HPDE6-E6E7 (cell line): Measurements from ENCODE around the gene GPRC5D.

Experiments used
- DNase-seq: peaks from one replicate; pipeline ENCODE4 v3.0.0; 2011; ENCODE audit warnings: missing footprints; ENCODE audit errors: extremely low spot score

The GPRC5D gene

DNA sequence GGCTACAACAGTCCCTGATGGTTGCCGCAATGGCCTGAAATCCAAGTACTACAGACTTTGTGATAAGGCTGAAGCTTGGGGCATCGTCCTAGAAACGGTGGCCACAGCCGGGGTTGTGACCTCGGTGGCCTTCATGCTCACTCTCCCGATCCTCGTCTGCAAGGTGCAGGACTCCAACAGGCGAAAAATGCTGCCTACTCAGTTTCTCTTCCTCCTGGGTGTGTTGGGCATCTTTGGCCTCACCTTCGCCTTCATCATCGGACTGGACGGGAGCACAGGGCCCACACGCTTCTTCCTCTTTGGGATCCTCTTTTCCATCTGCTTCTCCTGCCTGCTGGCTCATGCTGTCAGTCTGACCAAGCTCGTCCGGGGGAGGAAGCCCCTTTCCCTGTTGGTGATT, 43.7 kb downstream of the GPRC5D start:
- DNase-seq, result no peak

DNA sequence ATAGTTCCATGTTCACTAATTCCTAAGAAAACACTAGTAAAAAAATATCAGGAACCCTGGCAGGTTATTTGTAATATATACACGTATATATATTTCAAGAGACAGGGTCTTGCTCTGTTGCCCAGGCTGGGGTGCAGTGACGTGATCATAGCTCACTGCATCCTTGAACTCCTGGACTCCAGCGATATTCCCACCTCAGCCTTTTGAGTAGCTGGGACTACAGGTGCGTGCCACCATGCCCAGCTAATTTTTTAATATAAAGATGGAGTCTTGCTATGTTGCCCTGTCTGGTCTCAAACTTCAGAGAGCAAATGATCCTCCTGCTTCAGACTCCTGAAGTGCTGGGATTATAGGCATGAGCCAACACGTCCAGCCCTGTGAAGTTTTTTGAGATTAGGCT, 44.4 kb downstream of the GPRC5D start:
- no peak for DNase-seq

DNA sequence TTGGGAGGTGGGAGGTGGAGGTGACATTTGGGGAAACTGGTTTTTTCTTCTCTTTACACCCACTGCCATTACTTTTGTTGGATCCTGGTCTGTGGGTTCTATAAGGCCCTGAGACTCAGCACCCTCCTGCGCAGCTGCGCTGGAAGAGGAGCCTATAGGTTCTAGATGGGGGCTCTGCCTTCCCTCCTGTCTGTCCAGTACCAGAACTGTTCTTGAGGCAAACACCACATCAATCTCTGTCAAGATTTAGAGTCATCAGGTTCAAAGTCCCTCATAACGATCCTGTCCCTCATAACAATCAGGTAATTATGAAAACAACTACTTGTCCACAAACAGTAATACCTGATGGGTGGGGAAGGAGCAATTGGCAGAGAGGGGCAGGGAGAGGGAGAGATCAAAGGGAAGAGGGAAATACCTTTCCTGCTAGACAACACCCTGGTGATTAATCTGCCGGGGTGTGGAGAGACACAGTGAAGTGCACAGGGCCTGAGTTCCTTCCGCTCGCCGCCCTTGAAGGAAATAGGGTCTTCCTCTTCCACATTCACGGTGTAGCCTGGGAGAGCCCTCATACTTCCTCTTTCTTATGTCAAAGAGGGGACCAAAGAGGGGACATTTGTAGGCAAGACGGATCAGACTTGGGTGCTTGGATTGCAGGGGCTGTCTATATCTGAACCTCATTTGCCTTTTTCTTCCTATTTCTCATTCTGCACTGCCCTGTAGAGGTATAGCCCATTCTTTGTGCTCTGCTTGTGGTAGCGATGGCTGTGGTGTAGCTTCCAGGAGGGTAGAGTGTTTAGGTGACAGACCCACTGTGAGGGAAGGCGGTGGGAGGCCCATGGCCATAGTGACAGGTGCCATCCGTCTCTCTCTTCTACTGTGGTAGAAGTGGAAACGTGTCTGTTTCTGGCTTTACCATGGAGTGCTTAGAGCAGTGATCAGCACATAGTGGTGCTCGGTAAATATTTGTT, 48.0 kb downstream of the GPRC5D start:
- peak; percentile 58 for DNase-seq

DNA sequence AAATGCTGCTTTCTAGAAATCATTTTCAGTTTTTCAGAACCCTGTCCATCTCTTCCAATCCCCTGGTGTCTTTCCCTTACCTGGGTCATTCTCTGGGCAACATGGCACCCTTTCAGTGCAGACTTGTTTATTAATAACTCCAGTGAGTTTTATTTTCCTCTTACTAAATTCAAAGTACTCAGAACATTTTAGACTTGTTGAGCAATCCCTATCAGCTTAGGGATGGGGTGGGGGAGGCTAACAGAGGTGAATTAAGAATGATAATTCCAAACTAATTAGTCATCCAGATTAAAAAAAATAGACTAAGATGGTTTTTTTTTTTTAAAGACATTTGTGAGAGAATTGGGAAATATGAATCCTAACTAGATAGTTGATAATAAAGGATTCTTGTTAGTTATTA, 49.9 kb downstream of the GPRC5D start:
- DNase-seq, result no peak

DNA sequence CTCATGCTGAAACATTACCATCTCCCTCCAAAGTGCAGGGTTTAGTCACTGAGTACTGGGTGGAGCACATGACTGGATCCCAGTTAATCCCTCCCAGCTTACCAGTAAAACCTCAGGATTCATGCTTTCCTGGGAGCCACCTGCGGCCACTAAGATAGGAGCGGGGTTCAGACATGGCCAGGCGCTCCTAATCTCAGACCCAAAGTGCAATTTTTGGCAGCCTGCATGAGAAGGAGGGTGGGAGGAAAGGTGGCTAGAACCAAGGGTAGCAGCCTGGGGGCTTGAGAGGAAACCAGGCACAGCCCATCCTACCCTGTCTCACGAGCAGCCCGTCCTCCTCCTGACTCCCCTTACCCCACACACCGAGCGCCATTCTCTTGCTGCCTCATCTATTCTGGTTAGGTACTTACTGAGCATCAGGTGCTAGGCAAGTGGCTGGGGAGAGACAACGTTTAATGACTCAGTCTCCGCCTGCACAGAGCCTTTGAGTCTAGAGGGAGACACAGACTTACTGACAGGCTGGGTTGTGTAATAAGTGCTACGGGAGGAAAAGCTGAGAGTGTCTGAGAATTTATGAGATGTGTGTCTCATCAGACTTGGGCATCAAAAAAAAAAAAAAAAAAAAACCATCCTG, 50.7 kb downstream of the GPRC5D start:
- peak; percentile 56 for DNase-seq

DNA sequence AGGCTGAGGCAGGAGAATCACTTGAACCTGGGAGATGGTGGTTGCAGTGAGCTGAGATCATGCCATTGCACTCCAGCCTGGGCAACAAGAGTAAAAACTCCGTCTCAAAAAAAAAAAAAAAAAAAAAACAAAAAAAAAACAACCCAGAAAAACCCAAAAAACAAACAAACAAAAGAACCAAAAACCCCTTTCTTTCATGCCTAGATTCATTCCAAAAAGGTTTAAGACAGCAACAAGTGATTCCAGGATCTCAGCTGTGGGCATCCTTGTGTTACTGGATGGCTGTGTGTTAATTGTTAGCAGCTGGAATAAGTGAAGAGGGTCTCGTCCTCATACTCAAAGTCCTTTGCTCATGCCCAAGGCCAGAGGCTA, 51.2 kb downstream of the GPRC5D start:
- no peak for DNase-seq

DNA sequence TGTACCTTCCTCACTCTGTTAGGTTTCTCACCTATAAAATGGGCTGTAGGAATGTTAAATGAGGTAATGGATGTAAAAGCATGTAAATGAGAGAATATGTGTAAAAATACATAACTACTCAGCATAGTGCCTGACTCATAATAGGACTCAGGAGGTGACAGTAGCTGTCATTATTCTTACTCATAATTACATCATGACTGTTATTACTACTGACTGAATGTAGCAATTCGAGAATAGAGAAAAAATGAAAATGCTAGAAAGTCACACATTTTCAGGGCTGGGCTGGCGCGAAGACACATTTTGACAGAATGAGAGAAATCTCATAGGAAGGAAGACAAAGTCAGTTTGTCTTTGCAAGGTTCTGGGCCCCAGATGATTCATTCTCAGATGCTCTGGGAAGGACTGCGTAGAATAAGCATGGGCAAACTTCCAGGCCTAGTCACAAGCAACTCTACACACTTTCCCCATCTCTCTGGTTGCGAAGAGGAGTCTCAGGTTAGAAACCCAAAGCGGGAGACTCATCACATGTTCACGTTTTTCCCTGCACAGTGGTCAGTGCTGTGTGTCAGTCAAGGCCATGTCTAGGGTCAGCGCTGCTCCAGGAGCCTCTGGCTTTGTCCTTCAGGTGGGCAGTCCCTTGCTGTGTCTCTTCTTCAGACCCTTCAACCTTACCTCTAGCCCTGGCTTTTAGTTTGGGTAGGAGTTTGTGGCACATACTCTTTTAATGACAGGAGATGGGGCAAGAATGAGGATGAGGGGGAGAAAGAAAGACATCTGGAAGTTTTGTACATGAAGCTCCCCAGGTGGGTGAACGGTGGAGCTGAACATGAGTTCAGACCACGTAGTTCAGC, 52.2 kb downstream of the GPRC5D start:
- peak; percentile 41 for DNase-seq

DNA sequence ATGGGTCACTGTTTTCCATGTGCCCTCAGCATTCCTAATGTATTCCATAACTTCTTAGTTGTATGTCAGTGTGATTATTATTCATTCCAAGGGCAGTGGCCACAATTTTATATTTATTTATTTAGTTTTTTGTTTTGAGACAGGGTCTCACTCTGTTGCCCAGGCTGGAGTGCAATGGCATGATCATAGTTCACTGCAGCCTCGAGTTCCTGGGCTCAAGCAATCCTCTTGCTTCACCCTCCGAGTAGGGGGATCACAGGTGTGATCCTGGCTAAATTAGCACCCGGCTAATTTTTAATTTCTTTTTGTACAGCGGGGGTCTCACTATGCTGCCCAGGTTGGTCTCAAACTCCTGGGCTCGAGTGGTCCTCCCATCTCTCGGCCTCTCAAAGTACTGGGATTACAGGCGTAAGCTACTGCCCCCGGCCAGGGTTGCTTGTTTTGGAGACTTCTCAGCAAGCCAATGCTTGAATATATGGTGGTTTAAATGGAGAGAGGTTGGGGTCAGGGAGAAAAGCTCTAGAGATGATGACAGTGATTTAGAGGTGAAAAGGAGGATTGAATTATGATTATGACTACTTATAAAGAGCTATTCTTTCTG, 53.0 kb downstream of the GPRC5D start:
- no peak for DNase-seq

DNA sequence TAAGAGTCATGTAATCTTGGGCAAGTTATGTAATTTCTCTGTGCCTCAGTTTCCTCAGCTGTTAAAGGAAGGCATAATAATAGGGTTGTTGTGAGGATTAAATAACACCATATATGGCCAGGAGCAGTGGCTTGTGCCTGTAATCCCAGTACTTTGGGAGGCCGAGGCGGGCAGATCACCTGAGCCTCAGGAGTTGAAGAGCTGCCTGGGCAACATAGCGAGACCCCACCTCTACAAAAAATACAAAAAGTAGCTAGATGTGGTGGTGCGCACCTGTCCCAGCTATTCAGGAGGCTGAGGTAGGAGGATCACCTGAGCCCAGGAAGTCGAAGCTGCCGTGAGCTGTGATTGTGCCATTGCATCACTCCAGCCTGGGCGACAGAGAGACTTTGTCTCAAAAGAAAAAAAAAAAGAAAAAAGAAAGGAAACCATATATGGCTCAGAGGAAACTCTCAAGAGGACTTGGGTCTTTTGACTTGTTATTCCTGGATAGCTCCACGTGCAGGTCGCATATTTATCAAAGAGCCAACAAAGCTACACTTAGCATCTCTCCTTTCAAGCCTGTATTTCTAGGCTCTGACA, 53.7 kb downstream of the GPRC5D start:
- DNase-seq, result no peak

DNA sequence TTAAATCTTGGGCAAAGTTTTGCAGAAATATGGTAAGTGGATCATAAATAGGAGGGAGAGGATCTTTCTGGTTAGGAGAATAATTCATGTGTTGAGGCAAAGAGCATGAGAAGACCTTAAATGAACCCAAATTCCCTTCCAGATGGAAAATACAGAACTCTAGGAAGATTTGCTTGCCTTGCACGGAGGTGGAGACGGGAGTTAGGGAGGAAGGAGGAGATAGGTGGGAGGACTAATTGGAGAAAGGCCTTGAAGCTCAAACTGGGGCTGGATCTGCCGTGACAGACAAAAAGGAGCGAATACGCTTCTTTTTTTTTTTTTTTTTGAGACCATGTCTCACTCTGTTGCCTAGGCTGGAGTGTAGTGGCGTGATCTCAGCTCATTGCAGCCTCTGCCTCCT, 54.7 kb downstream of the GPRC5D start:
- DNase-seq, result no peak

DNA sequence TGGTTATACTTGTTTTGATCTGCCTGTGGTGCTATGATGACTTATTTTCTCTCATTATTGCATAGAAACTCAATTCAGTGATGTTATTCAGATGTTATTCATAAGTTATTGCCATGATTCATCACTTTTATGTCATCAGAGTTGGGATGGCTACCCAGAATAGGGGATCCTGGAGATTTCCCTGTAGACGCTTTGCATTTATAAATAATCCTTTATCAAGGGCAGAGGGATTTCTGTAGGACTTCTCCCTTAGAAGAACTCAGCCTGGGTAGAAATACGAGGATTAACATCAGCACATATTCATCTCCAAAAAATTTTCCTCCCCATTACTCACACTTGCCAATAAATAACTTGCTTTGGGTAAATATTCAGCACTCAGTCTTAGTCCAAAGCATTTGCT, 55.7 kb downstream of the GPRC5D start:
- no peak for DNase-seq

DNA sequence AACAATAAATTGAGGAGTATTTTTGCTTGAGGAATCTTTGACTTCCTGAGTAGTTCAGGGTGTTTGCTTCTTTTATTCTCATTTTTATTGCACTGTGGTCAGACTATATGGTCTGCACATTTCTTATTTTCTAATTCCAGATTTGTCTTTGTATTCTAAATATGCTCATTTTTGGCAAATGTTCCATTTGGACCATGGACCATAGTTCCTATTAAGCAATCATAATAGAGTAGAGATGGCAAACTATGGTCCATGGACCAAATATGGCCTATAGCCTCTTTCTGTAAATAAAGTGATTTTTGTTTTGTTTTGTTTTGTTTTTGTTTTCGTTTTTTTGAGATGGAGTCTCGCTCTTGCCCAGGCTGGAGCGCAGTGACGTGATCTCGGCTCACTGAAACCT, 58.5 kb downstream of the GPRC5D start:
- no peak for DNase-seq

DNA sequence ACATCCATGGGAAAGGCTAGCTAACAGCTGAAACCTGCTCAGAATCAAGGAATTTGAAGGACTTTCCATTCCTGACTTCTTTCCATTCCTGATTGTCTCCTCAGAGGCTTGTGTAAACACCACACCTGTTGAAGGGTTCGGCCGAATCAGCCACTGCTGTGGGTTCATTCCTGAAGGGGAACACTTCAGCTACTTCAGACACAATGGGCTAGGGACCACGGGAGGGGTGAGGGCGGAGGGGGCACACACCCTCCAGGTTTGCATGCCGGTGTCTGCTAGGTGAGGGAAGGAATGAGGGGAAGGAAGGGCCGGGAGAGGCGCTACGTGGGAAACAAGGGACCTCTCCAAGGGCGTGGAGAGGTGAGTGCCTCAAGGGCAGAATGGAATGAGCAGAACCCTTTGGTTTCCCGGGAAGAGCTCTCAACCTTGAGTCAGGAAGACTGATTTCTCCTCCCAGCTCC, 59.3 kb downstream of the GPRC5D start:
- no peak for DNase-seq

DNA sequence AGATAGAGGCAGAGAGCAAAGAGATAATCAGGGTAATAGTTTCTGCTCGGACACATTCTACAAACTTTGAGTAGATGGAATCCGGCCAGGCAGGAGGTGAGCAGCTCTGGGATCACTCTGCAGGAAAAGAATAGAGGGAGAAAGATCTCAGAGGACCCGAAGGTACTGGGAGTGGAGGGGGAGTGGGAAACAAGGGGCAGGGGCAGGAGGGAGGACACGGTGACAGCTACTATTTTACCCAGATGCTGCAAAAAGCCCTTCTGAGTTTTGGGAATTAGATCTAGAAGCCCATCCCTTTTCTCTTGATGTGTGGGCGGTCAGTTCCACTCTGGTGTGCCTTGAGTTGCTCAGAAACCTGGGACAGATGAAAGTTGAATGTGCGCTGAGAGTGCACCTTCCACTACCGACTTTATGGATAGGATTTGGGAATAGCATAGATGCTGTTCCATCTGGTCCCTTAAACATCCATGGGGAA, 60.1 kb downstream of the GPRC5D start:
- DNase-seq, result no peak

DNA sequence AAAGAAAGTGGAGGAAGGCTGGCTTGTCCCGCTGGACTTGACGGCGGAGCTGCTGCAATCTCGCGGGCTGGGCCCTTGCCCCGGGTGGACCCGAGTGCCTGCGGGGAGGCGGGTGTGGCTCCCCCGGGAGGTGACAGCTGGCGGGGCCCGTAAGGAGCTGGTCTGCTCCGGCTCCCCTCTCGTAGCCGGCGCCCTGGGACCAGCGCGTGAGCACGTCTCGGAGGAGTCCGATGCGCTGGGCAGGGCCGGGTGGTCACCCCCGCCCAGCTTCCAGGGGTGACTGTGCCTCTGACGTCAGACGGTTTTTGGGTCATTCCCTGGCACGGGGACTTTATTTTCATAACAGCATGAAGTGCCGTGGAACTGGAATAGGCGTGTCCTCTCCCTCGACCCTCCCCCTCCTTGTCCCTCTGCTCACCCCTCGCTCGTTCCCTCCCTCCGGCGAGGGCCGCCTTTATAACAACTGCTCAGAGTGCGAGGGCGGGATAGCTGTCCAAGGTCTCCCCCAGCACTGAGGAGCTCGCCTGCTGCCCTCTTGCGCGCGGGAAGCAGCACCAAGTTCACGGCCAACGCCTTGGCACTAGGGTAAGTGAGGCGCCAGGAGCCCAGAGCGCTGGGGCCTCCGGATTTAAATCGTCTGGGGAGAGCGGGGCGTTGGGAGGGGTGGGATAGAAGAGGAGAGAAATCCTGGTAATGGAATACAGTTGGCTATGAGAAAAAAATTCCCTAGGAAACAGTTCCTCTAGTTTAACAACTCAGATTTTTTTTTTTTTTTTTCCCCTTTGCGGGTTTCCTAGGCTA, 60.7 kb downstream of the GPRC5D start, which contains the start of gene GPRC5A:
Gene GPRC5A (plus strand): TSS at position 483 of the 801 bp plus-strand sequence. CDS start 16,688 bp downstream, outside the sequence.
- DNase-seq, result peak; percentile 75
